ENCODE results near the gene TCEAL2.

DNA sequence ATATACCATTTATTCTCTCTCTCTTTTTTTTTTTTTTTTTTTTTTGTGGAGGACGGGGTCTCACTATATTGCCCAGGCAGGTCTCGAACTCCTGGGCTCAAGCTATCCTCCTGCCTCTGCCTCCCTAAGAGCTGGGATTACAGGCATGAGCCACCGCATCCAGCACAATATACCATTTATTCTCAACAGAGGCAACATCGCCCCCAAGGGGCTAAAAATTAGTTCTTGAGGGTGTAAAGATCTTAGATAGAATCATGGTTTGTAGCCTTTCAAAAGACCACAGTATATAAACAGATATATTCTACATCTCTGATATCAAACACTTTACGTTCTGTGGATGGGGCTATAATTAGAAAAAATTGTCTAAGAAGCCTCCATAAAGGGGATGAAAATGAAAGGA lies 39.8 kb upstream of the TCEAL2 start:
- TF ChIP-seq CTCF (IDR thresholded peaks at IDR 0.05; ENCODE audit: insufficient read depth, low read length) = no peak
- no peak for TF ChIP-seq POLR2AphosphoS5 (IDR thresholded peaks at IDR 0.05; ENCODE audit: low read depth)
- TF ChIP-seq SPI1 (IDR thresholded peaks at IDR 0.05; ENCODE audit: borderline replicate concordance, low read depth) = no peak
- no peak for TF ChIP-seq GABPA (IDR thresholded peaks at IDR 0.05; ENCODE audit: low read depth)

All from HL-60 (cell line).